Measurements from ENCODE around the gene URB2.
"Not testable (repeated sequence)": the region's sequence is repeated elsewhere in the genome, so short reads cannot be mapped to it uniquely, and the experiment has no call there.

Gene URB2

DNA sequence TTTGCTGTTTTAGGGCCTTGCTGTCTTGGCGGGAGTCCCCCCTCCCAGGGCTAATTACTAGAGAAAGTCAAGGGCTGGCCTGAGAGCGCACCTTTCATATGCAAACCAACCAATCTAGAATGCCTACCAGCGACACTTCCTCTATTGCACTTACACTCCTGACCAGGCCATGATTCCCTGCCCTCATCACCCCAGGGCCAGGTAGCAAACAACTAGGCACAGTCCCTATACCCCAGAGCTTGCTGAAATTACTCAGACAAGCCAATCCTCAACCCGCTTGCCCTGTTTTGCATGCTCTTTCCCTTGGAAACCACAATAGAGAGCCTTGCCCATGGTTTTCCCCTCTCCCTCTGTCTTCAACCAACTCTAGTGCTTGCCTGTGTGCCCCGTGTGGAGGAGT lies 70.3 kb downstream of the URB2 start:
- DNase-seq: no peak

DNA sequence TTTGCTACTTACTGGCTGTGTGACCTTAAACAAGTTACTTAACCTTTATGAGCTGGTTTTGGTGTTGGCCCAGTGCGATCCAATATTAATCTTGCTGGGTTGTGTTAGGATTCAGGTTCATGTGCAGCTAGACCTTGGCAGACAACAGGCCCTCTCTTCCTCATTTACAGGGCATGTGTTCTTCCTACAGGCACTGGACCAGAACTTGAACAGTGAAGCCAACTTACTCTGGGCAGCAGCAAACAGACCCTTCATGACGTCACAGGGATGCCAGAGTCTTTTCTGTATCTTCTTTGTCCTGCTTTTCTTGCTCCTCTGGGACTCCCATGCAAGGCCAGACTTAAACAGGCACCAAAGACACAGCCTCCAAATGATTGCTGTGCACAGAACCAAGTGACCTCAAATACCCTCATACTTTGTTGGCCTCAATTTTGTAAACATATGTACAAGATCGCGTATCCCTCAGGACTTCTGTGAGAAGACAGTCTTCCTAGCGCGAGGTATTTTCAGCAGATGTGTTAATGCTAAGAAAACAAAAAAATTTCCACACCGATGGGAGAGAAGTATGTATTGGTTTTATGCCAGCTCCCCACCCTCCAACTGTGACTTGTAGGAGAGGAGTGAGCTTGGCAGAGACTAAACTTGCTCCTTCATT lies 73.7 kb downstream of the URB2 start:
- no peak for DNase-seq

DNA sequence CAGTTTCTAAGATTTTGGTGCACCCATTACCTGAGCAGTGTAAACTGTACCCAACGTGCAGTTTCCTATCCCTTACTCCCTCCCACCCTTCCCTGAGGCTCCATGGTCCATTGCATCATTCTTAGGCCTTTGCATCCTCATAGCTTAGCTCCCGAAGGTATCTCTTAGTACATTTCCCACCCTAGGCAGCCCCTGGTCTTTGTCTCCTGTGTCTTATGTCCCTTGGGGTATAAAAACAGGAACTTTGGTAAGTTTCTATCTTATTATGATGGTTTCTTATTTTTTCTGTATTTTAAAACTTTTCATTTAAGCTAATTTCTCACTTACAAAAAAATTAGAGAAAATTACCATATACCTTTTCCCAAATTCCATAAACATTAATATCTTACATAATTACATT lies 78.1 kb downstream of the URB2 start:
- DNase-seq: no peak

DNA sequence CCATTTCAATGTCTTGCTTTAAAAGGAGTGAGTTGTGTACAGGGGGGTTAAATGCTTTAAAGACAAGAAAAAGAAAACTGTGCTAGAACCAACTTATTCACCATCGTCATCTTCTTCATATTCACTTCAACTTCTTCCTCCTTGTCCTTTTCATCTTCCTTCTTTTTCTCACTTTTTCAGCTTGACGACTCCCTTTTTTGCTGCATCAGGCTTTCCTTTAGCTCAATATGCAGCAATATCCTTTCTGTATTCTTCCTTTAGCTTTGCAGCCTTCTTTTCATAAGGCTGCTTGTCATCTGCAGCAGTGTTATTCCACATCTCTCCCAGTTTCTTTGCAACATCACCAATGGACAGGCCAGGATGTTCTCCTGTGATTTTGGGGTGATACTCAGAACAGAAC lies 79.1 kb downstream of the URB2 start:
- not testable (repeated sequence) for DNase-seq

DNA sequence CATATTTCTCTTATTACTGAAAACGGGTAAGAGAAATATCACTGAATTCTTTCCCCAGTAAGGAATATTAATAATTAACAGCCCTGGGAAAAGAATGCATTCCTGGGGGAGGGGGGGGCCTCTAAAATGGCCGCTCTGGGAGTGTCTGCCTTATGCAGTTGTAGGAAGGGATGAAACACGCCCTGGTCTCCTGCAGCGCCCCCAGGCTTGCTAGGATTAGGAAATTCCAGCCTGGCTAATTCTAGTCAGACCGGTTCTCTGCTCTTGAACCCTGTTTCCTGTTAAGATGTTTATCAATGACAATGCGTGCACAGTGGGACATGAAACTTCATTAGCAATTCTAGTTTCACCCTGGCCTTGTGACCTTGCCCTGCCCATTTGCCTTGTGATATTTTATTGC lies 81.1 kb downstream of the URB2 start:
- DNase-seq: not testable (repeated sequence)

DNA sequence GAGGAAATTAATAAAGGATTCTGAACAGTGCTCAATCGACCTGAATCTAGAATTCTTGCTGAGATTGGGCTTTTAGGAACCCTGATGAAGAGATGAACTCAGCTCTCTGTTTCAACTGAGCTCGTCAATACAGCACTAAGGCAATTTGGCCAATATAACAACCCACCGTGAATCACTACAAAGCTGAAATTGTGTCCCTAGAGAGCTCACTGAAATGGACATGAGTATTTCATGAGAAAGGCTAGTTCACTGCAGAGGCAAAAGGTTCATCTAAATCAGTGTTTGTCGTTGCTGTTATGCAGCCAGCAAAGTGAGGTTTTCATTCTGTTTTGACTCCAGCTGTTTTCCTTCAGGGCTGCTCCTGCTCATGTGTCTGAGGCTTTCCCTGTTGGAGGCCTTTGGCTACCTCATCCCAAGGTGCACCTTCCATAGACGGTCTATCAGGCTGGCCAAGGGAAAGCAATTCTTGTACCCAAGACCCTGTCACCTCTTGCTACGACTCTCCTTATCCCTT lies 83.5 kb downstream of the URB2 start:
- no peak for DNase-seq

All from activated CD8-positive, alpha-beta memory T cell treated with anti-CD3 and anti-CD28 coated beads for 24 hours (primary cell).